Stimulated activated CD4-positive, alpha-beta T cell treated with anti-CD3 and anti-CD28 coated beads, Interleukin-15, amount 100 ng/mL, for 48 hours (primary cell): Measurements from ENCODE around the gene TNFRSF21.
"Not testable (repeated sequence)": the region's sequence is repeated elsewhere in the genome, so short reads cannot be mapped to it uniquely, and the experiment has no call there.

ENCODE experiments used
- DNase-seq, 2 donors: peaks; one replicate each; pipeline ENCODE4 v3.0.0-alpha.2; 2020; ENCODE audit warnings: low read depth in 2 of 2

Gene TNFRSF21

GRCh38 chr6:47223251-47223650 is 86.5 kb downstream of the TNFRSF21 start:
- not testable (repeated sequence) for DNase-seq

- no peak for DNase-seq
Measured at GRCh38 chr6:47221565-47221964, 88.1 kb downstream of the TNFRSF21 start.

- DNase-seq, result no peak
Measured at GRCh38 chr6:47209632-47210031, 100.1 kb downstream of the TNFRSF21 start.

GRCh38 chr6:47207261-47207660 is 102.4 kb downstream of the TNFRSF21 start:
- DNase-seq, result no peak

- DNase-seq, result no peak
Measured at GRCh38 chr6:47206626-47207025, 103.1 kb downstream of the TNFRSF21 start.

- no peak for DNase-seq
Measured at GRCh38 chr6:47203938-47204611, 105.6 kb downstream of the TNFRSF21 start.

GRCh38 chr6:47203266-47203937 is 106.3 kb downstream of the TNFRSF21 start:
- DNase-seq, result no peak

- no peak for DNase-seq
Measured at GRCh38 chr6:47202644-47203205, 107.0 kb downstream of the TNFRSF21 start.

GRCh38 chr6:47200536-47201334 is 109.0 kb downstream of the TNFRSF21 start:
- no peak for DNase-seq

- no peak for DNase-seq
Measured at GRCh38 chr6:47197682-47198640, 111.7 kb downstream of the TNFRSF21 start.

- no peak for DNase-seq
Measured at GRCh38 chr6:47196113-47196512, 113.6 kb downstream of the TNFRSF21 start.

GRCh38 chr6:47195011-47195650 is 114.6 kb downstream of the TNFRSF21 start:
- no peak for DNase-seq

GRCh38 chr6:47188588-47189021 is 121.1 kb downstream of the TNFRSF21 start:
- DNase-seq, result no peak

GRCh38 chr6:47187893-47188587 is 121.7 kb downstream of the TNFRSF21 start:
- no peak for DNase-seq

- no peak for DNase-seq
Measured at GRCh38 chr6:47187113-47187512, 122.6 kb downstream of the TNFRSF21 start.

- DNase-seq, result no peak
Measured at GRCh38 chr6:47182291-47182957, 127.3 kb downstream of the TNFRSF21 start.

- no peak for DNase-seq
Measured at GRCh38 chr6:47181681-47182080, 128.0 kb downstream of the TNFRSF21 start.
